Activated naive CD4-positive, alpha-beta T cell treated with anti-CD3 and anti-CD28 coated beads for 36 hours (primary cell): Measurements from ENCODE around the gene CHL1. TPM values are rescaled to one million over a fixed set of nuclear protein-coding genes. Genes with fewer than 3 reads are reported as not detected.

Experiments
- CTCF ChIA-PET: fragments of 350-600 bp; sonication (Branson Sonifier 250); formaldehyde crosslinking; loops from one replicate; lab custom pipeline; 2021; ENCODE audit warnings: antibody characterized with exemption; lab: Charles Lee
- DNase-seq: peaks from one replicate; pipeline ENCODE4 v3.0.0-alpha.2; 2020
- H3K27ac Mint-ChIP-seq: one replicate; pipeline ENCODE4 v1.8.0; 2021; ENCODE audit warnings: mild to moderate bottlenecking, mixed read lengths
- H3K27me3 Mint-ChIP-seq: one replicate; pipeline ENCODE4 v1.8.0; 2021; ENCODE audit warnings: low read depth, mixed read lengths
- H3K36me3 Mint-ChIP-seq: one replicate; pipeline ENCODE4 v1.8.0; 2021; ENCODE audit warnings: low read depth, mixed read lengths
- H3K4me1 Mint-ChIP-seq: one replicate; pipeline ENCODE4 v1.8.0; 2021; ENCODE audit warnings: low read depth, mixed read lengths
- H3K4me3 Mint-ChIP-seq: one replicate; pipeline ENCODE4 v1.8.0; 2021; ENCODE audit warnings: mild to moderate bottlenecking, moderate library complexity, mixed read lengths
- H3K9me3 Mint-ChIP-seq: one replicate; pipeline ENCODE4 v1.8.0; 2021; ENCODE audit warnings: mixed read lengths
- intact Hi-C: fragments of 100-400 bp; cut with micrococcal nuclease; formaldehyde crosslinking; loops from one replicate; pipeline ENCODE4 v1.15.1; 2023
- total RNA-seq, 2 experiments: library from RNA; stranded (reverse); gene quantifications; one replicate each; pipeline ENCODE4 v1.2.3, GENCODE V29; 2021

Gene CHL1
- total RNA-seq, 2 experiments from 2014 or later, result not detected

- CTCF ChIA-PET, result no interaction called here
- Mint-ChIP-seq H3K4me3 (no peak overlapping the region), H3K27me3 (no peaks in the 10 kb centered on the region), H3K4me1 (no peaks in the 10 kb centered on the region), H3K27ac (no peak overlapping the region), H3K9me3 (no peaks in the 10 kb centered on the region), H3K36me3 (no peaks in the 10 kb centered on the region)
- no peak for DNase-seq
- intact Hi-C loops, result no loop called here
Observed at GRCh38 chr3:242602-243355, 46.2 kb downstream of the CHL1 start.

GRCh38 chr3:243356-243725 is 46.8 kb downstream of the CHL1 start:
- Mint-ChIP-seq H3K27ac (no peak overlapping the region), H3K4me1 (no peaks in the 10 kb centered on the region), H3K4me3 (no peak overlapping the region), H3K36me3 (no peaks in the 10 kb centered on the region), H3K9me3 (no peaks in the 10 kb centered on the region), H3K27me3 (no peaks in the 10 kb centered on the region)
- DNase-seq, result no peak
- intact Hi-C loops, result no loop called here
- CTCF ChIA-PET, result no interaction called here

- no peaks in the 10 kb centered on the region for H3K27me3 Mint-ChIP-seq
Observed at GRCh38 chr3:244041-244440, 47.5 kb downstream of the CHL1 start.

GRCh38 chr3:247916-248315 is 51.4 kb downstream of the CHL1 start:
- no peaks in the 10 kb centered on the region for H3K4me1 Mint-ChIP-seq
- CTCF ChIA-PET, result no interaction called here
- intact Hi-C loops, result no loop called here
- H3K4me3 Mint-ChIP-seq, result no peak overlapping the region
- H3K27ac Mint-ChIP-seq, result no peak overlapping the region
- no peaks in the 10 kb centered on the region for H3K36me3 Mint-ChIP-seq
- H3K27me3 Mint-ChIP-seq, result no peaks in the 10 kb centered on the region
- no peak for DNase-seq
- no peaks in the 10 kb centered on the region for H3K9me3 Mint-ChIP-seq

More at GRCh38 chr3:244041-244440, 47.5 kb downstream of the CHL1 start:
- Mint-ChIP-seq H3K9me3 (no peaks in the 10 kb centered on the region), H3K27ac (no peak overlapping the region), H3K36me3 (no peaks in the 10 kb centered on the region), H3K4me3 (no peak overlapping the region), H3K4me1 (no peaks in the 10 kb centered on the region)
- intact Hi-C loops, result no loop called here
- CTCF ChIA-PET, result no interaction called here
- DNase-seq, result no peak

- Mint-ChIP-seq H3K27me3 (no peaks in the 10 kb centered on the region), H3K27ac (no peak overlapping the region), H3K36me3 (no peaks in the 10 kb centered on the region), H3K4me1 (no peaks in the 10 kb centered on the region), H3K4me3 (no peak overlapping the region), H3K9me3 (no peaks in the 10 kb centered on the region)
- intact Hi-C loops, result no loop called here
- no peak for DNase-seq
- CTCF ChIA-PET, result no interaction called here
Observed at GRCh38 chr3:248864-249520, 52.4 kb downstream of the CHL1 start.

- Mint-ChIP-seq H3K4me1 (no peaks in the 10 kb centered on the region), H3K36me3 (no peaks in the 10 kb centered on the region), H3K9me3 (no peaks in the 10 kb centered on the region), H3K27me3 (no peaks in the 10 kb centered on the region), H3K4me3 (no peak overlapping the region), H3K27ac (no peak overlapping the region)
- no peak for DNase-seq
- CTCF ChIA-PET, result no interaction called here
- intact Hi-C loops, result no loop called here
Observed at GRCh38 chr3:249587-250262, 53.2 kb downstream of the CHL1 start.

- Mint-ChIP-seq H3K4me1 (no peaks in the 10 kb centered on the region), H3K27ac (no peak overlapping the region), H3K36me3 (no peaks in the 10 kb centered on the region), H3K9me3 (no peaks in the 10 kb centered on the region), H3K4me3 (no peak overlapping the region), H3K27me3 (no peaks in the 10 kb centered on the region)
- intact Hi-C loops, result no loop called here
- CTCF ChIA-PET, result no interaction called here
- DNase-seq, result no peak
Observed at GRCh38 chr3:256501-256900, 59.9 kb downstream of the CHL1 start.

- intact Hi-C loops, result no loop called here
- Mint-ChIP-seq H3K36me3 (no peaks in the 10 kb centered on the region), H3K4me3 (no peak overlapping the region), H3K4me1 (no peaks in the 10 kb centered on the region), H3K27me3 (peaks cover 2% of the 10 kb centered on the region), H3K27ac (no peak overlapping the region), H3K9me3 (no peaks in the 10 kb centered on the region)
- CTCF ChIA-PET, result interaction anchor here (0.6 kb wide), 1 partner anchor 377 kb away, joined by 4 read pairs; no protein-coding TSS in a partner anchor
- no peak for DNase-seq
Observed at GRCh38 chr3:257826-258225, 61.3 kb downstream of the CHL1 start.

GRCh38 chr3:260898-261297 is 64.3 kb downstream of the CHL1 start:
- H3K36me3 Mint-ChIP-seq, result no peaks in the 10 kb centered on the region
- no peak overlapping the region for H3K4me3 Mint-ChIP-seq
- DNase-seq, result no peak
- CTCF ChIA-PET, result no interaction called here
- H3K4me1 Mint-ChIP-seq, result no peaks in the 10 kb centered on the region
- H3K27me3 Mint-ChIP-seq, result peaks cover 13% of the 10 kb centered on the region
- H3K9me3 Mint-ChIP-seq, result no peaks in the 10 kb centered on the region
- no peak overlapping the region for H3K27ac Mint-ChIP-seq
- intact Hi-C loops, result no loop called here

- no peaks in the 10 kb centered on the region for H3K9me3 Mint-ChIP-seq
- no peak overlapping the region for H3K27ac Mint-ChIP-seq
- intact Hi-C loops, result no loop called here
- no peaks in the 10 kb centered on the region for H3K4me1 Mint-ChIP-seq
- peaks cover 13% of the 10 kb centered on the region for H3K27me3 Mint-ChIP-seq
- CTCF ChIA-PET, result no interaction called here
- no peaks in the 10 kb centered on the region for H3K36me3 Mint-ChIP-seq
- DNase-seq, result no peak
- H3K4me3 Mint-ChIP-seq, result no peak overlapping the region
Observed at GRCh38 chr3:263393-263792, 66.8 kb downstream of the CHL1 start.

GRCh38 chr3:264394-265156 is 68.0 kb downstream of the CHL1 start:
- H3K4me3 Mint-ChIP-seq, result no peak overlapping the region
- CTCF ChIA-PET, result no interaction called here
- no peaks in the 10 kb centered on the region for H3K36me3 Mint-ChIP-seq
- H3K27me3 Mint-ChIP-seq, result peaks cover 13% of the 10 kb centered on the region
- intact Hi-C loops, result loop anchor here (2.0 kb wide), 1 partner anchor 40 kb away; no protein-coding TSS in a partner anchor
- no peak for DNase-seq
- no peak overlapping the region for H3K27ac Mint-ChIP-seq
- no peaks in the 10 kb centered on the region for H3K4me1 Mint-ChIP-seq
- H3K9me3 Mint-ChIP-seq, result no peaks in the 10 kb centered on the region

- Mint-ChIP-seq H3K4me3 (no peak overlapping the region), H3K4me1 (no peaks in the 10 kb centered on the region), H3K27me3 (peaks cover 13% of the 10 kb centered on the region), H3K27ac (no peak overlapping the region), H3K36me3 (no peaks in the 10 kb centered on the region), H3K9me3 (no peaks in the 10 kb centered on the region)
- DNase-seq, result no peak
- intact Hi-C loops, result no loop called here
- CTCF ChIA-PET, result no interaction called here
Observed at GRCh38 chr3:267101-267500, 70.5 kb downstream of the CHL1 start.
